CD4-positive, alpha-beta T cell treated with Interleukin-1 beta for 1 hour (primary cell): Measurements from ENCODE around the gene HMGB1.
A peak's percentile ranks its signal among the peaks of the same experiment; 100 is the strongest.

ENCODE experiments used
- DNase-seq, 2 donors: peaks; one replicate each; pipeline ENCODE4 v3.0.0-alpha.2; 2020 to 2022

HMGB1 gene

DNA sequence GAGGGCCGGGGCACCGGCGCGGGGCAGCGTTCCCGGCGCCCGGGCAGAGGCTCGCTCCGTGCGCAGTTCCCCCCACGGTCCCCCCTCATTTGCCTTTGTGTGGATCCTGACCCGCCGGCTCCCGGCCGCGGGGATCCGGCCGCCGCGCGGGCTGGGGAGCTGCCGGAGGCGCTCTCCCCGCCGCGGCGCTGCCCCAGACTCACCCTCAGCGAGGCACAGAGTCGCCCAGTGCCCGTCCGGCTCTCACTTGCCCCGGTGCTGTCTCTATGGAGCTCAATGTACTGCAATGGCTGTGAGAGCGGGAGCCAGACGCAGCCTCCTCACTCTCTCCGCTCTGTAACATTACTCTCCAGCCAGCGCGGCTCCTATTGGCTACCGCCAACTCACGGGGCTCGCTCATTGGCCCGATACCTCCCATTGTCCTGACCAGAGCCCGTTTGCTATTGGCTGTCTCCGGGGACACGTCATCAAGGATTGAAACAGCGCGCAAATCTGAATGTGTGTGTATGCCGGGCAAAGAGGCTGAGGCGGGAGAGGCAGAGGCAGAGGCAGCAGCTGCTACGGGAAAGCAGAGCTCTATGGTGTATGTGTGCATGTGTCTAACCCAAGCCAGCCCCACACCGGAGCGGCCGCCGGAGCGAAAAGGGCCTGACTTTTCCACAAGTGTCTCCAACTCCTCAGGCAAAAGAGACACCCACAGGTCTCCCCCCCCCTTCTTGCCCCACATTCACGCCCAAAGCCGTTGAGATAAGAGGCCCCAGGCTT is at the start of gene HMGB1:
Gene HMGB1 (minus strand): TSS at position 344 of the 765 bp plus-strand sequence. CDS start 2,256 bp downstream, outside the sequence.
- peak; percentile 98 for DNase-seq

DNA sequence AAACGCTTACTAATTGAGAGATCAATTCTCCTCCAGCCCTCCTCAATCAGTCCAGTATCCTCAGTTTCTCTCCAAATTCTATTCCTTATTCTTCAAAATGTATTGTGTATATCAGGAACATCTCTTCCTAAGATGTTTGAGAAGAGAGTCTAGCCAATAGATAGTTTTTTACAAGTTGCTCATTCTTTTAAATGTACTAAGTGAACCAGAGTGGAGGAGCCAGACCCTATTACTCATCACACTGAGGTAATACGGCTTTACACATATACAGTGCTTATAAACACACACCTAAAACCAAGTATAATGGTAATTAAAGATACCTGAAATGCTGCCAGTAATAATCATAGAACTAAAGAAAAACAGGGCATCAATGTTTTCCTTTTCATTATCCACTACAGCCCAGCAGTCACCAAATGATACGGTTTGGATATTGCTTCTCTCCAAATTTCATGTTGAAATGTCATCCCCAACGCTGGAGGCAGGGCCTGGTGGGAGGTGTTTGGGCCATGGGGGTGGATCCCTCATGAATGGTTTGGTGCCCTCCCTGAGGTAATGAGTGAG is 45.2 kb upstream of the HMGB1 start:
- DNase-seq, result no peak

GRCh38 chr13:30510091-30510490 is 44.4 kb upstream of the HMGB1 start:
- DNase-seq, result no peak

DNA sequence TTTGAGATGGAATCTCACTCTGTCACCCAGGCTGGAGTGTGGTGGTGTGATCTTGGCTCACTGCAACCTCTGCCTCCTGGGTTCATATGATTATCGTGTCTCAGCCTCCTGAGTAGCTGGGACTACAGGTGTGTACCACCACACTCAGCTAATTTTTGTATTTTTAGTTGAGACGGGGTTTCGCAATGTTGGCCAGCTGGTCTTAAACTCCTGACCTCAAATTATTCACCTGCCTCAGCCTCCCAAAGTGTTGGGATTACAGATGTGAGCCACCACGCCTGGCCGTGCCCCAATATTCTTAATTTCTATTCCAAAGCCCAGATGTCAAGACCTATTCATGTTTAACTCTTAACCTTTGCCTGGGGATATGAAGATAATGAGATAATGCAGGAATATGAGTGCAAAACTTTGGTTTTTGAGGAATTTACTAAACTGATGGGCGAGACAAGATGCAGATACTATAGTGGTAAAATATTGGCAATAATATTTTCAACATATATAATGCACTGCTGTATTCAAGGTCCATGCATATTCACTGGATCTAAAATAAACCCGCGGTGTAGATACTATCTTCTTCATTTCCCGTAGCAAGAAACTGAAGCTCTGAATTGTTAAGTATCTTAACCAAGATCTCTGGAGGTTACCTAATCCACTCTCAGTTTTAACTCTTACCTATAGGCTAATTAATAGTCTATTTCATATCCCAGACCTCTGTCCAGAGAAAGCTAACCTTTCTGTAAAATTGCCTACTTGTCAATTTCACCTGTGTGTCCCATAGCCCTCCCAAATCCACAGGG is 43.7 kb upstream of the HMGB1 start:
- no peak for DNase-seq

GRCh38 chr13:30504081-30504480 is 38.3 kb upstream of the HMGB1 start:
- DNase-seq, result no peak

- DNase-seq, result no peak
Measured at GRCh38 chr13:30502237-30502636, 36.5 kb upstream of the HMGB1 start.

- DNase-seq, result no peak
Measured at GRCh38 chr13:30499338-30499737, 33.6 kb upstream of the HMGB1 start.

DNA sequence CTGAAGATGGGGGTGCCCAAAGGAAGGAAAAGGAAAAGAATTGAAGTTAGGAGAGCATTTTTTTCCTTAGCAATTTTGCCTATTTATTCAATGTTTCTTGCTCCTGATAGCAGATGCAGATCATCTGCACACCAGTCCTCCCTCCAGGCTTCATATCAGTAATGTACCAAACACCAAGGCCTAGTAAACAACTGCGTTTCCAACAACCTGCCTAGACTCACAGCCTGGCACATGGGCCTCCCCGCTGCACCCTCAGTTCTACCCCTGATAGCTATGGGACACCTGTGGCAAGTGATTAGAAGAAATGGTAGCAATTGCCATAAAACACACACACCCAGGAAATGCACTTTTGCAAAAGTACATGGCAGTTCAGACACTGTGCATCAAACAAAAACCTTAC is 30.4 kb upstream of the HMGB1 start:
- DNase-seq, result no peak

DNA sequence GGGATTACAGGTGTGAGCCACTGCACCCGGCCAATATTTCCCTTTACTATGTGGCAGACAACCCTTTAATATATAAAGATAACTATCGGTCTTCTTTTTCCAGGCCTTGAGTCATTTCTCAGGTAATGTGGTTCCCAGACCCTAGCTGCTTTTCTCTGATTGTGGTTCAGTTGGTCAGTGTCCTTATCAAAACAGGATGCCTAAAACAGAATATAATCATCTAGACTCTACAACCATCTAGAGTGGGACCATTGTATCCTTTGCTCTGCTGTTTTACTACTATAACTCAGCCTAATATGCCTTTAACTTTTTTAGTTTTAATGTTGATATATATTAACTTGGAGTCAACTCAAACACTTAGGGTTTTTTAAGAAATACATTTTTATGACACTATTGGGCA is 30.0 kb upstream of the HMGB1 start:
- DNase-seq, result no peak

DNA sequence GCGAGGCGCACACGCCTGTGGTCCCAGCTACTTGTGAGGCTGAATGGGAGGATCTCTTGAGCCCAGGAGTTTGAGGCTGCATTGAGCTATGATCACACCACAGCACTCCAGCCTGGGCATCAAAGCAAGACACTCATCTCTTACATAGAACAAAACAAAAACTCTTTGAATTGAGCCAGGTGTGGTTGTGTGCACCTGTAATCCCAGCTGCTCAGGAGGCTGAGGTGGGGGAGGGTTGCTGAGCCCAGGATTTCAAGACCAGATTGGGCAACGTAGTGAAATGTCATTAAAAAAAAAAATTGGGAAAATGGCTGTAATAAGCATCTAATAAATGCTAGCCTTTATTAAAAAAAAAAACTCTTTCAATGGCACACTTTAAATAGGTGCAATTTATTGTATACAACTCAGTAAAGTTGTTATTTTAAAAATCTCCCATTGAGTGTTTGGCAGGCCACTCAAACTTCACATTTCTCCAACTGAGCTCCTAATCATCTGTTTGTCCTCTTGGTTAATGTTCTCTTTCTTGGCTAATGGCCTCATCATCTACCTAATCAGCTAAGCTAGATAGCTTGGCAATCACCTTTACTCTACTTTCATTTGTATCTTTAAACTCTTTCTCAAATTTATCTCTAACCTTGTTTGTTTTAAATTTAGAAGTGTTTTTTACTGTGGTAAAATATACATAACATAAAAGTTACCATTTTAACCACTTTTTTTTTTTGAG is 28.1 kb upstream of the HMGB1 start:
- no peak for DNase-seq

DNA sequence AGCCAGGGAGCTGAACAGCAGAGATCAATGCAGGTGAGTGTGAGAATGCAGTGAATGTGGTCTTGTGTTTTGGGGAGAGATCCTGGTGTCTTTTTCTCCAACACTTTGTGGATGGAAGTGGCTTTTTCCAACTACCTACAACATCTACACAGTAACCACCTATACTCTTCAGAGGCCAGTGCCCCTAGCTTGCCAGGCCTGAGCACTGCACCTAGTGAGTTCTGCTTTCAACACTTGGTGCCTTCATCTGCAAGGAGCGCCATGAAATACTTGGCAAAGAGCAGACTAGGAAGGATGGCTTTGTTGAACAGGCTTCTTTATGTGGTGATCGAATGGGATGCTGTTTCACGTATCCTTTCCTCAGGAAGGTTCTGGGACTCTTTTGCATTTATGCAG is 21.3 kb upstream of the HMGB1 start:
- DNase-seq, result no peak

GRCh38 chr13:30486230-30487074 is 20.7 kb upstream of the HMGB1 start:
- no peak for DNase-seq

- DNase-seq, result no peak
Measured at GRCh38 chr13:30481241-30481760, 15.6 kb upstream of the HMGB1 start.

DNA sequence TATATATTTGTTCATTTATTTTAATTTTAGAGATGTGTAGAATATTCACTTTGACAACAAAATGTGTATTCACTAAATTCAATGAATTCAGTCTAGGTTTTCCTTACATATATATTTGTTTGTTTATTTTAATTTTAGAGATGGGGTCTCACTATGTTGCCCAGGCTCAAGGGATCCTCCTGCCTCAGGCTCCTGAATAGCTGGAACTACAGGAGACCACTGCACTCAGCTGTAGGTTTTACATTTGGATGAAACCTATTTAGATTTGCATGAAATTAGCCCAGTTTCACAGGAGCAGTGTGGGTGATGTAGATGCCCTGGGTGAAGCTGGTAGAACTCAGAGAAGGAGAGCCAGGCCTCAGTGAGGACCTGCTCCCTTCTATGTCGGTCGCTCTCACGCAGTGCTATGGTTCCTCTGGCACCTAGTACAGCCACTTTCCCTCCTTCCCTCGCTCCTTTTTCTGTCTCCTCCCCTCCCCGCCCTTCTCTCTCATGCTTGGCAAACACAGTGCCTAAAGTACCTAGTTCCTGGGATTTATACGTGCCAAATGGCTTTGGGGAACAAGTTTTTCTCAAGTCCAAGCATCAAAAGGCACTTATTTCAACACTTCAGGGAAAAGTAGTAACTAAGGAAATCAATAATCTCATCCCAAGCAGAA is 14.7 kb upstream of the HMGB1 start:
- no peak for DNase-seq

- no peak for DNase-seq
Measured at GRCh38 chr13:30479883-30480219, 14.1 kb upstream of the HMGB1 start.

- no peak for DNase-seq
Measured at GRCh38 chr13:30479154-30479882, 13.6 kb upstream of the HMGB1 start.

DNA sequence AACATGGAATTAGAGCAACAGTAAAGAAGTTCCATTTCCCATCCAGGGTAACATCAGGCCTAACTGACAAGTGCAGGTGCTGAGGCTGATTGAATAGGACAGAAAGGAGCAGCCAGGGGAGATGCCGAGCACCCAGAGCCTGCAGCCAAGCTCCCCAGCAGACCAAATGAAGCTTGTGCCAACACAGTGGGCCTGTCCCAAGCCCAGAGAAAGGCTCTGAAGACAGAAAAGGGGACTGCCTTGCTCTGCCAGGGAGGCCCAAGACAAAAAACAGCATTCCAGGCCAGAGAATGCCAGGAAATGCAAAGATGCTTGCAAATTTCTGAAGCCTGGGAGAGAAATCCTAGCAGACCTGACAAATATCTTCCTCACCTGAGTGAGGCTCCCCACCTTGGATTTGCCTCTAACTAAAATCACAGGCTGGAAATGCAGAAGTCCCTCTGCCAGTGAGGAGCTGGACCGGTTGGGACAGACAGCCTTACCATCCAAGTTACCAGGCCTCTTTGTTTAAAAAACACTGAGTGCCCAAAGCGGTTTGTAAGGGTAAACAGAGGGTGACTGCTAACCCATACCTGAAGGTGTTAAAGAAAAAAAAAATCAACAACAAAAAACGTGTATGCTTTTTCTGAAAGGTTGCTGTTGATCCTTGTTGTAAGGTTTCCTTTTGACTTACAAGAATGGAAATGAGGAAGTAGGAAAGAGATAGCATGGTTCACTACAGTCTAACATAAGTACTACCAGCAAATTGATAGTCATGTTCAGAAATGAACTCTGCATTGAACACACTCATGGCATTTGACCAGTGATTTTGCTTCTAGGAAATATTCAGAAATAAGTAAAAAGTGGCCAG is 11.8 kb upstream of the HMGB1 start:
- DNase-seq, result no peak

GRCh38 chr13:30473675-30474074 is 7.9 kb upstream of the HMGB1 start:
- no peak for DNase-seq

- no peak for DNase-seq
Measured at GRCh38 chr13:30466841-30467252, 1.1 kb upstream of the HMGB1 start.

GRCh38 chr13:30466358-30466714 is 600 bp upstream of the HMGB1 start:
- DNase-seq, result no peak
